Esophagus squamous epithelium (tissue), 5 donors: Measurements from ENCODE around the gene PDZRN3. TPM values are rescaled to one million over a fixed set of nuclear protein-coding genes. Genes with fewer than 3 reads are reported as not detected.

ENCODE experiments used
- DNase-seq: peaks from one replicate; lab custom pipeline; 2025; lab: John Stamatoyannopoulos, UW
- H3K27ac ChIP-seq, 4 donors: fragments of 200-600 bp; sonication (generic); one replicate each; pipeline ENCODE4 v1.5.1; 2016 to 2019; ENCODE audit warnings: mild to moderate bottlenecking in 1 of 4
- H3K27me3 ChIP-seq, 4 donors: fragments of 200-600 bp; sonication (generic); 1 replicate in 3 of 4; 2 replicates in 1 of 4; pipeline versions ENCODE4 v1.5.1 to v1.6.0; 2017 to 2021; ENCODE audit warnings: antibody characterized with exemption in 1 of 4
- H3K36me3 ChIP-seq, 3 donors: fragments of 200-600 bp; sonication (generic); one replicate each; pipeline ENCODE4 v1.5.1; 2016 to 2019
- H3K4me1 ChIP-seq, 3 donors: fragments of 200-600 bp; sonication (generic); one replicate each; pipeline ENCODE4 v1.5.1; 2017 to 2019
- H3K4me3 ChIP-seq, 4 donors: fragments of 200-600 bp; sonication (generic); 1 replicate in 3 of 4; 2 replicates in 1 of 4; pipeline ENCODE4 v1.5.1; 2016 to 2019; ENCODE audit warnings: mild to moderate bottlenecking in 2 of 4, moderate library complexity in 1 of 4
- H3K9me3 ChIP-seq, 3 donors: fragments of 200-600 bp; sonication (generic); one replicate each; pipeline ENCODE4 v1.5.1; 2016 to 2019
- POLR2A ChIP-seq, 4 donors: fragments of 450-650 bp; IDR thresholded peaks; one replicate each; pipeline ENCODE4 v1.6.1; 2017; ENCODE audit warnings: antibody characterized with exemption in 4 of 4, mild to moderate bottlenecking in 4 of 4, moderate library complexity in 3 of 4
- WGBS, 2 donors: methylation state at CpG; one replicate each; pipeline ENCODE4 v1.1.5; 2018; 5-methylcytosine and 5-hydroxymethylcytosine counted together
- intact Hi-C: fragments of 100-400 bp; cut with DNase I; formaldehyde crosslinking; loops from one replicate; pipeline ENCODE4 v1.15.0; 2022
- total RNA-seq, 4 donors: library from RNA; depleted of rRNA; stranded (reverse); fragments of >200 nt; gene quantifications; one replicate each; pipeline ENCODE4 v1.1.0, GENCODE V29; 2016
- TF ChIP-seq, protein P1 (sequence below), 6 experiments: fragments of 450-650 bp in 4 of 6; fragments of 200-600 bp in 2 of 6; sonication (generic) in 2 of 6; IDR thresholded peaks; one replicate each; pipeline ENCODE4 v1.5.1; 2016 to 2019; ENCODE audit warnings: antibody characterized with exemption in 6 of 6, mild to moderate bottlenecking in 4 of 6, moderate library complexity in 4 of 6
- donor health status: DM: yes; HTN: yes; CAD: no.

Gene PDZRN3
- total RNA-seq, 4 donors from 2014 or later = 22.1 to 54.9 (median 38.9) TPM

DNA sequence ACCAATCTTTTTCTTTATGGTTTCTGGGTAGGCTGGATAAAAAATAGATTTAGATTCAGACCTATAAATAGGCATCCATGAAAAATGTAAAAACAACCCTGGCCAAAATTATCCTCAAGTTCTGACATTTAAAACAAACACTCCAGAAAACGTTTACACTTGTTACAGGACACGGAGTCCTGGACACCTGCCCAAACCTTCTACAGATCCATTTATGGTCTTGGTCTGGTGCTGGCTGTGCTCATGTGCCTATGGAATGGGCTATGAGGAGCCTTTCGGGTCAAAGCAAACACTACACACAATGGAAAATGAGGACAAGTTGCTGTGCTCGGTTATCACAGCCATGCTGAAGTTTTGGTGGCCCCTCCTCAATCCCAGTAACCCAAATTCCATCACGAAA is 108.1 kb downstream of the PDZRN3 start:
- TF ChIP-seq, protein P1, sequence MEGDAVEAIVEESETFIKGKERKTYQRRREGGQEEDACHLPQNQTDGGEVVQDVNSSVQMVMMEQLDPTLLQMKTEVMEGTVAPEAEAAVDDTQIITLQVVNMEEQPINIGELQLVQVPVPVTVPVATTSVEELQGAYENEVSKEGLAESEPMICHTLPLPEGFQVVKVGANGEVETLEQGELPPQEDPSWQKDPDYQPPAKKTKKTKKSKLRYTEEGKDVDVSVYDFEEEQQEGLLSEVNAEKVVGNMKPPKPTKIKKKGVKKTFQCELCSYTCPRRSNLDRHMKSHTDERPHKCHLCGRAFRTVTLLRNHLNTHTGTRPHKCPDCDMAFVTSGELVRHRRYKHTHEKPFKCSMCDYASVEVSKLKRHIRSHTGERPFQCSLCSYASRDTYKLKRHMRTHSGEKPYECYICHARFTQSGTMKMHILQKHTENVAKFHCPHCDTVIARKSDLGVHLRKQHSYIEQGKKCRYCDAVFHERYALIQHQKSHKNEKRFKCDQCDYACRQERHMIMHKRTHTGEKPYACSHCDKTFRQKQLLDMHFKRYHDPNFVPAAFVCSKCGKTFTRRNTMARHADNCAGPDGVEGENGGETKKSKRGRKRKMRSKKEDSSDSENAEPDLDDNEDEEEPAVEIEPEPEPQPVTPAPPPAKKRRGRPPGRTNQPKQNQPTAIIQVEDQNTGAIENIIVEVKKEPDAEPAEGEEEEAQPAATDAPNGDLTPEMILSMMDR (IDR thresholded peaks at IDR 0.05) = no peak
- TF ChIP-seq POLR2A (IDR thresholded peaks at IDR 0.05) = no peak
- Histone ChIP-seq H3K4me1 (peaks cover 15 to 70% (median 24%) of the 10 kb centered on the region in 3 donors), H3K27ac (peak overlapping the region; percentile 40 to 82 (median 80)), H3K9me3 (no peaks in the 10 kb centered on the region), H3K4me3 (no peak overlapping the region), H3K27me3 (no peaks in the 10 kb centered on the region), H3K36me3 (no peaks in the 10 kb centered on the region)
- no peak for DNase-seq
- intact Hi-C loops = loop anchor here (10.0 kb wide), 1 partner anchor 108 kb away; the partner anchor contains the start of gene PDZRN3
- 22 to 37% methylated on average over 5 of the region's 5 CpGs for WGBS, 2 donors

DNA sequence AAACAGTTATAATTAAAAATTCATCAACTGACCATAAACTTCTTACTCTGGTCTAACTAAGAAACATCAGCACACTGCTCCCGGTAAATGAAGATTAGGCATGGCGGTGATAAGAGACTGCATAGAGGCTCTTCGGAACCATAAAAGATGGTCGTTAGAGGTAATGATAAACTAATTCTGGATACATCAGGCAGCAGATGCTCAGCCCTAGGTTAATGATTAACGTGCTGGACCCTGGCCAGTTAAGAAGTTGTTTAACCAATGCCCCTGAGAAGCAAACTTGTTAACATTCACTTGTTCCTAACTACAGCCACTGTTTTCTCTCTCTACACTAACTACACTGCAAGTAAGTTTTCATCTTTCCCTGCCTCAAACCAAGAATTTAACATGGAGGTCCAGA is 111.5 kb downstream of the PDZRN3 start:
- Histone ChIP-seq H3K9me3 (no peaks in the 10 kb centered on the region), H3K27ac (peak overlapping the region in 3 of 4 donors; percentile 72 to 81 (median 72)), H3K27me3 (no peaks in the 10 kb centered on the region), H3K36me3 (no peaks in the 10 kb centered on the region), H3K4me3 (no peak overlapping the region), H3K4me1 (peaks cover 0 to 71% (median 9%) of the 10 kb centered on the region in 3 donors)
- TF ChIP-seq, protein P1 (IDR thresholded peaks at IDR 0.05) = no peak
- TF ChIP-seq POLR2A (IDR thresholded peaks at IDR 0.05) = no peak
- no peak for DNase-seq
- 82 to 87% methylated on average over 5 of the region's 5 CpGs for WGBS, 2 donors
- intact Hi-C loops = loop anchor here (10.0 kb wide), 1 partner anchor 112 kb away; the partner anchor contains the start of gene PDZRN3

DNA sequence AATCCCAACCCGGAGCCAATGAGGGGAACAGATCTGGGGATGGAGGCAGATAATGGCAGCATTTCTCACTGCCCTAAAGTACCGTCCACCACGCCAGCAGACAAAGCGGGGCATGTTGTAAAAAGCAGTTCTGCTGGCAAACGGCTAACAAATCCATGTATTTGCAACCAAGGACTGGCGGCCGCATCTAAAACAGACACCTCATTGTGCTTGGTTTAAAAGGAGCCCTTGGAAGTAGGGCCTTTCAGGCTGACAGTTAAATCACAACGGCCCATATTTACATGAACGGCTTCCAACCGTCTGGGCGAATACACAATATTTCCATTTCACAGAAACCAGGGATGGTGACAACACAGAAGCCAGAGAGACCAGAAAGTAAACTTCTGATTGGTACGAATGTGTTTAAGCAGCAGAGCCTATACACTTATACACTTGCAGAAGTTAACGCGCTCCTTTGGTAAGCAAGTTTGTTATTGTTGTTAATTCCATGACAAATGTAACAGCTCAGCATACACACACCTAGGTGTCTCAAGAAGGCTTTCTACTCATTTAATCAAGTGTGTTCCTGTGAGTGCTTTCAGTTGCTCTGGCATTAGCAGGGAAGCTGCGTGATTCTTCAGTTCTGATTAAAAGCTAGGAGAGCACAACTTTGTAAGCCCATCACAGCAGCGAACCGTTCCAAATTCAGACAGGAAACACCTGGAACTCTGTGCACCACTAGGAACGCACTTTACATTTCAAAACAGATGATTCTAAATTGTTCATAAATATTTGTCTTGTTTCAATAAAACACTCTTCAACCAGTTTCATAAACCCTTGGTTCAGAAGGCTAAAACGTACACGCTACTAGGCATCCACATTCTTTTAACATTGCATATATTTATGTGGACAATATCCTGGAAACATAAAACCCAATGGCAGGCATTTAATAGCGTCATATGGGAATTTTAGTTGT is 112.9 kb downstream of the PDZRN3 start:
- Histone ChIP-seq H3K27ac (peak overlapping the region in 3 of 4 donors; percentile 72 to 81 (median 77)), H3K27me3 (no peaks in the 10 kb centered on the region), H3K9me3 (no peaks in the 10 kb centered on the region), H3K36me3 (no peaks in the 10 kb centered on the region), H3K4me1 (peaks cover 0 to 72% (median 6%) of the 10 kb centered on the region in 3 donors), H3K4me3 (no peak overlapping the region)
- no peak for DNase-seq
- intact Hi-C loops = loop anchor here (10.0 kb wide), 1 partner anchor 113 kb away; the partner anchor contains the start of gene PDZRN3
- TF ChIP-seq, protein P1 (IDR thresholded peaks at IDR 0.05) = no peak
- no peak for TF ChIP-seq POLR2A (IDR thresholded peaks at IDR 0.05)
- WGBS, 2 donors = 68% methylated on average over 16 to 19 of the region's 21 CpGs

GRCh38 chr3:73510784-73511183 is 114.0 kb downstream of the PDZRN3 start:
- peaks cover 0 to 63% (median 6%) of the 10 kb centered on the region in 3 donors for H3K4me1 ChIP-seq
- H3K27me3 ChIP-seq = no peaks in the 10 kb centered on the region
- intact Hi-C loops = loop anchor here (10.0 kb wide), 1 partner anchor 114 kb away; the partner anchor contains the start of gene PDZRN3
- no peaks in the 10 kb centered on the region for H3K9me3 ChIP-seq
- H3K36me3 ChIP-seq = no peaks in the 10 kb centered on the region
- peak overlapping the region in 3 of 4 donors; percentile 72 to 81 (median 77) for H3K27ac ChIP-seq
- DNase-seq = no peak
- H3K4me3 ChIP-seq = no peak overlapping the region
- no peak for TF ChIP-seq POLR2A (IDR thresholded peaks at IDR 0.05)
- TF ChIP-seq, protein P1 (IDR thresholded peaks at IDR 0.05) = no peak
- WGBS, 2 donors = 75 to 86% methylated on average over 3 of the region's 3 CpGs
